Lung (tissue), 12 donors: ENCODE measurements around the gene ADIPOR2. TPM values are rescaled to one million over a fixed set of nuclear protein-coding genes. Genes with fewer than 3 reads are reported as not detected.
A peak's percentile ranks its signal among the peaks of the same experiment; 100 is the strongest.

Source experiments
- ATAC-seq: fragments of 200-7000 bp; cut with Tn5 transposase; one replicate; pipeline ENCODE4 v1.9.1; 2020; ENCODE audit warnings: moderate number of reproducible peaks; ENCODE audit not compliant: insufficient read depth, low FRiP score
- DNase-seq, 3 donors: peaks; one replicate each; pipeline ENCODE4 v3.0.0-alpha.2; 2013 to 2017
- H3K27ac ChIP-seq, 2 donors: one replicate each; pipeline ENCODE4 v1.5.1; 2013; ENCODE audit warnings: mild to moderate bottlenecking in 2 of 2, moderate library complexity in 2 of 2, control low read depth in 1 of 2, inconsistent platforms in 1 of 2, low read depth in 1 of 2, low read length in 1 of 2
- H3K27me3 ChIP-seq, 3 donors: one replicate each; pipeline ENCODE4 v1.5.1; 2013; ENCODE audit warnings: low read length in 2 of 3; ENCODE audit not compliant: control insufficient read depth in 3 of 3, insufficient read depth in 3 of 3
- H3K36me3 ChIP-seq, 4 donors: one replicate each; pipeline ENCODE4 v1.5.1; 2013; ENCODE audit warnings: low read length in 4 of 4, mild to moderate bottlenecking in 1 of 4, moderate library complexity in 1 of 4; ENCODE audit not compliant: control insufficient read depth in 4 of 4, insufficient read depth in 4 of 4
- H3K4me1 ChIP-seq, 5 donors: one replicate each; pipeline ENCODE4 v1.5.1; 2013; ENCODE audit warnings: low read length in 5 of 5, mild to moderate bottlenecking in 2 of 5, moderate library complexity in 1 of 5; ENCODE audit not compliant: control insufficient read depth in 5 of 5, insufficient read depth in 5 of 5
- H3K4me3 ChIP-seq: one replicate; pipeline ENCODE4 v1.5.1; 2013; ENCODE audit warnings: mild to moderate bottlenecking, control low read depth, moderate library complexity
- H3K9ac ChIP-seq, 2 donors: one replicate each; pipeline ENCODE4 v1.5.1; 2013; ENCODE audit warnings: low read length in 2 of 2, control low read depth in 1 of 2; ENCODE audit not compliant: insufficient read depth in 1 of 2
- H3K9me3 ChIP-seq, 4 donors: one replicate each; pipeline ENCODE4 v1.5.1; 2013; ENCODE audit warnings: low read length in 3 of 4, mild to moderate bottlenecking in 1 of 4, moderate library complexity in 1 of 4; ENCODE audit not compliant: control insufficient read depth in 4 of 4, insufficient read depth in 3 of 4
- WGBS, 2 donors: extraction: QIAGEN DNeasy Blood & Tissue Kit; methylation state at CpG; one replicate each; pipeline ENCODE4 v1.1.7; 2013; 5-methylcytosine and 5-hydroxymethylcytosine counted together
- polyA plus RNA-seq, 2 donors: library from polyadenylated mRNA; stranded (reverse); fragments of 200-250 nt; gene quantifications; one replicate each; pipeline ENCODE4 v1.2.1, GENCODE V29; 2013
- total RNA-seq, 2 donors: library from RNA; depleted of rRNA in 1 of 2; stranded (reverse); fragments of >200 nt in 1 of 2; gene quantifications; one replicate each; pipeline ENCODE4 v1.2.1, GENCODE V29; 2014 to 2021
- TF ChIP-seq, protein P1 (sequence below): IDR thresholded peaks from 2 replicates; pipeline ENCODE4 v1.5.1; 2012; ENCODE audit warnings: mild to moderate bottlenecking; ENCODE audit errors: control extremely low read depth, extremely low read depth
- donor health status: control.
- donor health status: control.
- donor health status: Bipolar disorder and iron deficiency.
- donor health status: healthy.
- donor health status: DM: yes; HTN: yes; CAD: no.

Gene ADIPOR2
- total and polyA plus RNA-seq, 4 donors, result 31.9 to 61.1 (median 53.6) TPM

DNA sequence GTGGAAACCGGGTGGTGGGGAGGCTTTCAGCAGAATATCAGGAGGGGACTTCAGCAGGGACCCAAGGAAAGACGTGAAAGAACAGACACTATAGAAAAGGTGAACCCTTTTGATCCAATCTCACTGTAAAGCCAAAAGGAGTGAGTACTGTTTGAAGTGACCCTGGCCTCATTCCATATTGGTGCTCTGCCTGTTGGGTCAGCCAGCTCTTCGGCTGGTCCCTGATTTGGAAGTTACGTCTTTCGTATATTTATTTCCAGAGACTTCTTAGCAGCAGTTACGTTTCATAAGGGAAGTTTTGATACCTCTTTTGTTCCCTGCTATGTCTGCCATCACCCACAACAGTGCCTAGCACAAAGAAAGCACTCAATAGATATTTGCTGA lies 39.9 kb upstream of the ADIPOR2 start:
- no peak overlapping the region for H3K4me3 ChIP-seq
- H3K4me1 ChIP-seq, result peaks cover 0 to 26% (median 5%) of the 10 kb centered on the region in 5 donors
- H3K9ac ChIP-seq, result peak overlapping the region in 1 of 2 donors; percentile 30
- TF ChIP-seq, protein P1, sequence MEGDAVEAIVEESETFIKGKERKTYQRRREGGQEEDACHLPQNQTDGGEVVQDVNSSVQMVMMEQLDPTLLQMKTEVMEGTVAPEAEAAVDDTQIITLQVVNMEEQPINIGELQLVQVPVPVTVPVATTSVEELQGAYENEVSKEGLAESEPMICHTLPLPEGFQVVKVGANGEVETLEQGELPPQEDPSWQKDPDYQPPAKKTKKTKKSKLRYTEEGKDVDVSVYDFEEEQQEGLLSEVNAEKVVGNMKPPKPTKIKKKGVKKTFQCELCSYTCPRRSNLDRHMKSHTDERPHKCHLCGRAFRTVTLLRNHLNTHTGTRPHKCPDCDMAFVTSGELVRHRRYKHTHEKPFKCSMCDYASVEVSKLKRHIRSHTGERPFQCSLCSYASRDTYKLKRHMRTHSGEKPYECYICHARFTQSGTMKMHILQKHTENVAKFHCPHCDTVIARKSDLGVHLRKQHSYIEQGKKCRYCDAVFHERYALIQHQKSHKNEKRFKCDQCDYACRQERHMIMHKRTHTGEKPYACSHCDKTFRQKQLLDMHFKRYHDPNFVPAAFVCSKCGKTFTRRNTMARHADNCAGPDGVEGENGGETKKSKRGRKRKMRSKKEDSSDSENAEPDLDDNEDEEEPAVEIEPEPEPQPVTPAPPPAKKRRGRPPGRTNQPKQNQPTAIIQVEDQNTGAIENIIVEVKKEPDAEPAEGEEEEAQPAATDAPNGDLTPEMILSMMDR, result no peak
- DNase-seq (peak in 2 of 3 donors; percentile 53 to 55), ATAC-seq (no peak)
- peaks cover 0 to 12% (median 2%) of the 10 kb centered on the region in 4 donors for H3K36me3 ChIP-seq
- no peak overlapping the region for H3K27ac ChIP-seq
- 71 to 77% methylated on average over 6 of the region's 6 CpGs for WGBS, 2 donors
- H3K27me3 ChIP-seq, result no peaks in the 10 kb centered on the region
- H3K9me3 ChIP-seq, result no peaks in the 10 kb centered on the region

GRCh38 chr12:1651946-1652345 lies 38.9 kb upstream of the ADIPOR2 start:
- H3K9me3 ChIP-seq, result peaks cover 0 to 2% (median 0%) of the 10 kb centered on the region in 4 donors
- DNase-seq (no peak), ATAC-seq (no peak)
- peaks cover 2 to 27% (median 5%) of the 10 kb centered on the region in 5 donors for H3K4me1 ChIP-seq
- H3K9ac ChIP-seq, result no peak overlapping the region
- no peaks in the 10 kb centered on the region for H3K27me3 ChIP-seq
- H3K36me3 ChIP-seq, result peaks cover 0 to 12% (median 0%) of the 10 kb centered on the region in 4 donors
- TF ChIP-seq, protein P1, result no peak
- H3K27ac ChIP-seq, result no peak overlapping the region
- H3K4me3 ChIP-seq, result no peak overlapping the region

DNA sequence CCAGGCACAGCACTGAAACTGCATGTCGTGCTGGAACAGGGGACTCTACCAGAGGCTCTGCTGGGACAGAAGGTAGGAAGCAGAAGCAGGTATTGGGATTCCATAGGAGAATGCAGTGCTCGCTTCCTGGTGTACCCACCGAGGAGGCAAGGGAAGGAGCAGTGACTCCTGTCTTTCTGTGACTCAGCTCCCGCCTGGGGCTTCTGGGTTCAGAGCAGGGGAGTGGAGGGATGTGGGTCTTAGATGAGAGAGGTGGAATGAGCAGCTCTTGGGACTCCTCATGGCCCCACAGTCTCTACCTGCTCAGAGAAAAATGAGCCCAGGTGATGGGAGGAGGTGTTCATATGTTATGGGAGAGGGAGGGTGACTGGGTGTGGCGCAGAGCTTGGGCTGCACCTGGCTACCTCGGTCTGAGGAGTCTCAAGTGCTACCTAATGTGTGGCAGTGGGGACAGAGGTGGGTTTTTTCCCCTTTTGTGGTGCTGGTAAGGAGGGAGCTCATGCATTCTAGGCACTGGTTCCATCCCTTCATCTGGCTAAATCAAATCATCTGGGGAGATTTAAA lies 35.6 kb upstream of the ADIPOR2 start:
- Histone ChIP-seq H3K27ac (no peak overlapping the region), H3K36me3 (no peaks in the 10 kb centered on the region), H3K9me3 (peaks cover 0 to 2% (median 0%) of the 10 kb centered on the region in 4 donors), H3K9ac (no peak overlapping the region), H3K4me1 (peaks cover 1 to 25% (median 7%) of the 10 kb centered on the region in 5 donors), H3K4me3 (no peak overlapping the region), H3K27me3 (no peaks in the 10 kb centered on the region)
- ATAC-seq (no peak), DNase-seq (no peak)
- 89 to 90% methylated on average over 6 of the region's 6 CpGs for WGBS, 2 donors
- TF ChIP-seq, protein P1, result no peak

- Histone ChIP-seq H3K36me3 (no peaks in the 10 kb centered on the region), H3K27ac (peak overlapping the region in 1 of 2 donors; percentile 57), H3K4me3 (no peak overlapping the region), H3K9me3 (peaks cover 0 to 2% (median 0%) of the 10 kb centered on the region in 4 donors), H3K9ac (no peak overlapping the region), H3K27me3 (no peaks in the 10 kb centered on the region), H3K4me1 (peaks cover 0 to 13% (median 10%) of the 10 kb centered on the region in 5 donors)
- DNase-seq (peak; percentile 43 to 65 (median 53)), ATAC-seq (no peak)
- 86% methylated on average over 12 of the region's 12 CpGs for WGBS, 2 donors
- TF ChIP-seq, protein P1, result no peak
These were observed 34.0 kb upstream of the ADIPOR2 start for GRCh38 chr12:1656902-1657301.
